PFSK-1 (cell line): ENCODE results near the gene NR3C2.

Experiments
- FOXP2 ChIP-seq: optimal IDR thresholded peaks from 2 replicates; pipeline ENCODE3; 2011; ENCODE audit warnings: borderline replicate concordance, control low read depth, inconsistent platforms; ENCODE audit not compliant: insufficient read depth; ENCODE audit errors: extremely low read length, extremely low read depth
- POLR2AphosphoS5 ChIP-seq: IDR thresholded peaks from 2 replicates; pipeline ENCODE4 v1.6.1; 2012; ENCODE audit warnings: low read depth, mild to moderate bottlenecking, control low read depth, low read length, moderate library complexity
- SIN3A ChIP-seq: IDR thresholded peaks from 2 replicates; pipeline ENCODE4 v1.6.1; 2012; ENCODE audit warnings: mild to moderate bottlenecking, low read length, moderate library complexity, borderline replicate concordance; ENCODE audit not compliant: insufficient read depth
- TAF1 ChIP-seq: IDR thresholded peaks from 2 replicates; pipeline ENCODE4 v1.6.1; 2012; ENCODE audit warnings: low read length, control low read depth, borderline replicate concordance; ENCODE audit not compliant: insufficient read depth
- TF ChIP-seq, protein P1 (sequence below), 2 experiments: IDR thresholded peaks; 2 replicates each; pipeline versions ENCODE4 v1.6.1 to v1.8.0; 2011 to 2012; ENCODE audit warnings: low read depth in 2 of 2, low read length in 2 of 2, control low read depth in 1 of 2, inconsistent platforms in 1 of 2, mild to moderate bottlenecking in 1 of 2, moderate library complexity in 1 of 2; ENCODE audit not compliant: insufficient read depth in 1 of 2

NR3C2 gene

DNA sequence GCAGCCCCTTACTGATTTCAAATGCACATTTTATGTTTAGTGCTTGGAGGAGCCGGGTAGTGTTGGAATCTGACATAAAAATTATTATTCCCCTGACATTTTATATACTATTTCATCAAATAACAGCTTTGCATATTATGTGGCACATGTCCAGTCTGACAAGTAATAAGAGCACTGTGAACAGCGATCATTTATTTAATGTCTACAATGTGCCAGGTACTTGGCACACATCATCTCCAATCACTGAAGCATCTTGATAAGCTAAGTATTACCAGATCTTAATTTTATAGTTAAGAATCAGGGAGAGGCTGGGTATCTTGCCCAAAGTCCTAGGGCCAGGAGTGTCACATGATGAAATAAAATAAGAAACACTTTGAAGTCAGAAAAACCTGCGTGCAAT lies 197.2 kb downstream of the NR3C2 start:
- TF ChIP-seq, protein P1, sequence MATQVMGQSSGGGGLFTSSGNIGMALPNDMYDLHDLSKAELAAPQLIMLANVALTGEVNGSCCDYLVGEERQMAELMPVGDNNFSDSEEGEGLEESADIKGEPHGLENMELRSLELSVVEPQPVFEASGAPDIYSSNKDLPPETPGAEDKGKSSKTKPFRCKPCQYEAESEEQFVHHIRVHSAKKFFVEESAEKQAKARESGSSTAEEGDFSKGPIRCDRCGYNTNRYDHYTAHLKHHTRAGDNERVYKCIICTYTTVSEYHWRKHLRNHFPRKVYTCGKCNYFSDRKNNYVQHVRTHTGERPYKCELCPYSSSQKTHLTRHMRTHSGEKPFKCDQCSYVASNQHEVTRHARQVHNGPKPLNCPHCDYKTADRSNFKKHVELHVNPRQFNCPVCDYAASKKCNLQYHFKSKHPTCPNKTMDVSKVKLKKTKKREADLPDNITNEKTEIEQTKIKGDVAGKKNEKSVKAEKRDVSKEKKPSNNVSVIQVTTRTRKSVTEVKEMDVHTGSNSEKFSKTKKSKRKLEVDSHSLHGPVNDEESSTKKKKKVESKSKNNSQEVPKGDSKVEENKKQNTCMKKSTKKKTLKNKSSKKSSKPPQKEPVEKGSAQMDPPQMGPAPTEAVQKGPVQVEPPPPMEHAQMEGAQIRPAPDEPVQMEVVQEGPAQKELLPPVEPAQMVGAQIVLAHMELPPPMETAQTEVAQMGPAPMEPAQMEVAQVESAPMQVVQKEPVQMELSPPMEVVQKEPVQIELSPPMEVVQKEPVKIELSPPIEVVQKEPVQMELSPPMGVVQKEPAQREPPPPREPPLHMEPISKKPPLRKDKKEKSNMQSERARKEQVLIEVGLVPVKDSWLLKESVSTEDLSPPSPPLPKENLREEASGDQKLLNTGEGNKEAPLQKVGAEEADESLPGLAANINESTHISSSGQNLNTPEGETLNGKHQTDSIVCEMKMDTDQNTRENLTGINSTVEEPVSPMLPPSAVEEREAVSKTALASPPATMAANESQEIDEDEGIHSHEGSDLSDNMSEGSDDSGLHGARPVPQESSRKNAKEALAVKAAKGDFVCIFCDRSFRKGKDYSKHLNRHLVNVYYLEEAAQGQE (IDR thresholded peaks at IDR 0.05; ENCODE audit: insufficient read depth in 1 of 2, low read depth in 2 of 2, low read length in 2 of 2): no peak
- TF ChIP-seq FOXP2: no peak

- TF ChIP-seq, protein P1 (IDR thresholded peaks at IDR 0.05; ENCODE audit: insufficient read depth in 1 of 2, low read depth in 2 of 2, low read length in 2 of 2): no peak
- TF ChIP-seq SIN3A: no peak
Observed at GRCh38 chr4:148243837-148244236, 198.4 kb downstream of the NR3C2 start.

- TF ChIP-seq SIN3A: no peak
- TF ChIP-seq, protein P1 (IDR thresholded peaks at IDR 0.05; ENCODE audit: insufficient read depth in 1 of 2, low read depth in 2 of 2, low read length in 2 of 2): no peak
- TF ChIP-seq POLR2AphosphoS5: no peak
- no peak for TF ChIP-seq TAF1
- no peak for TF ChIP-seq FOXP2
Observed at GRCh38 chr4:148240241-148240640, 202.0 kb downstream of the NR3C2 start.

DNA sequence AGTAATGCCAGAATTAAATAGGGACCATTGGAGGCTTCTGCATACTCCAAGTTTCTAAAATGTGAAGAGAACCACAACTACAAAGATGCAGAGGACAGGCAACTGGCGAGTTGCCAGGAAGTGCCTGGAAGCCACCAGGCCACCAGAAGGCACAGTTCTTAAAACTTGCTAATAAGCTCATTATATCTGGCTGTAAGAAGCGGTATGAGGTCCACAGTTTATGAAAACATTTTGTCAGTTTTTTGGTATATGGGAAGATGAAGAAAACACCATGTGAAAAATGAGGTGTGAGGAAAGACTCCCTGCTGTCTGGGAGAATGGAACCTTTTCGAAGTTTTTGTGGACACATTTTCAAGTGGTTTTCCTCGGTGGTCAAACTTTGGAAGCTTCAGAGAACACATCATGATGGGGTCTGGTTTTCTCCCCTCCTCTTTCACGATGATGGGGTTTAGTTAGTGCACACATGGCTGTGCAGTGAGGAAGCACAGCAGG lies 202.7 kb downstream of the NR3C2 start:
- no peak for TF ChIP-seq POLR2AphosphoS5
- TF ChIP-seq SIN3A: no peak
- TF ChIP-seq, protein P1 (IDR thresholded peaks at IDR 0.05; ENCODE audit: insufficient read depth in 1 of 2, low read depth in 2 of 2, low read length in 2 of 2): no peak
- TF ChIP-seq FOXP2: no peak
- no peak for TF ChIP-seq TAF1

- TF ChIP-seq TAF1 (no peak), FOXP2 (no peak), POLR2AphosphoS5 (no peak), SIN3A (no peak)
- TF ChIP-seq, protein P1 (IDR thresholded peaks at IDR 0.05; ENCODE audit: insufficient read depth in 1 of 2, low read depth in 2 of 2, low read length in 2 of 2): no peak
Observed at GRCh38 chr4:148238811-148239493, 203.3 kb downstream of the NR3C2 start.
